MV-4-11 (cell line): ENCODE measurements around the gene IFT88.
A peak's percentile ranks its signal among the peaks of the same experiment; 100 is the strongest.
"Not testable (repeated sequence)": the region's sequence is repeated elsewhere in the genome, so short reads cannot be mapped to it uniquely, and the experiment has no call there.

Experiments
- DNase-seq: peaks from one replicate; lab custom pipeline; 2025; lab: John Stamatoyannopoulos, UW

IFT88 gene

DNA sequence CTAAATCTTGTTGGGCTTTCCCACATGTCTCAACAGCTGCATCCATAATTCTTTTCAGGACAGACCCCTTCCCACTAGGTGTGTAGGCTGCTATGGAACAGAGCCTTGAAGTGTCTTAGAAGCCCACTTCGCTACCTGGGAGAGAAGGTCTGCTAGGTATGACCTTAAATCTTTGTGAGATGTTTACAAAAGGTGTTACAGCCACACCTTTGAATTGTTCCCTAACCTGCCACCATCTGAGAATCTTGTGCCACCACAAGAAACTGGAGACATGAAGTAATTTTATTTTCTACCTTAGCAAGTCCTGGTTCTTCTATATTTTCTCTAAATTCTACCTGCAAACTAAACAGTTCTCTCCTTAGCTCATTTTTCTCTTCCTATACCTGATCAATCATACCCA is 69.1 kb downstream of the IFT88 start:
- no peak for DNase-seq

- DNase-seq, result no peak
Observed at GRCh38 chr13:20637811-20638210, 70.9 kb downstream of the IFT88 start.

DNA sequence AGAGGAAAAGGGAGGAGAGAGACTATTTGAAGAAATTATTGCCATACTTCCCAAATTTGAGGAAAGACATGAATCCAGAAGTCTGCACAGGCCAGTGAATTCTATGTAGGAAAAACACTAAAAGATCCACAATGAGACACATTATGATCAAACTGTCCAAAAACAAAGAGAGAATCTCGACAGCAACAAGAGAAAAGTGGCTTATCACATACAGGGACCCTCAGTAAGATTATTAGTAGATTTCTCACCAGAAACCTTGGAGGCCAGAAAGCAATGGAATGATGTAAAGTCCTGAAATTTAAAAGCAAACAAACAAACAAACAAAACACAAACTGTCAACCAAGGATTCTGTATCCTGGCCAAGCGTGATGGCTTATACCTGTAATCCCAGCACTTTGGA is 80.8 kb downstream of the IFT88 start:
- DNase-seq, result no peak

DNA sequence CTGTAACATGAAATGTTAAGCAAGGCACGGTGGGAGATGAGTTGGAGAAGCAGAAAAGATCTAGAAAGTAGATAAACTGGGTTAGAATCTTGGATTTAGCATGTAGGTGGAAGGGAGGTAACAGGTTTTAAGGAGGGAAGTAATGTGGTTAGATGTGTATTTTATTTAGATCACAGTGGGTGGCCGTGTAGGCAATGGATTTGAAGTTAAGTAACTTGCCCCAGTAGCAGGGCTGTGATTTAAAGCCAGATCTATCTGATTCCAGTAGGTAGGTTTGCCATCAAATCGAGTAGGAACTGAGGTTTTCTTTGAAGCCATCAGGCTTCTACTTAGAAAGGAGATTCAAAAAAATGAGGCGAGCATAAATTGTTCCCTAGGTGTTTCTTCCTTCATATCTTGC is 86.0 kb downstream of the IFT88 start:
- DNase-seq, result no peak

- no peak for DNase-seq
Observed at GRCh38 chr13:20654156-20654555, 87.2 kb downstream of the IFT88 start.

- DNase-seq, result no peak
Observed at GRCh38 chr13:20658451-20659040, 91.6 kb downstream of the IFT88 start.

DNA sequence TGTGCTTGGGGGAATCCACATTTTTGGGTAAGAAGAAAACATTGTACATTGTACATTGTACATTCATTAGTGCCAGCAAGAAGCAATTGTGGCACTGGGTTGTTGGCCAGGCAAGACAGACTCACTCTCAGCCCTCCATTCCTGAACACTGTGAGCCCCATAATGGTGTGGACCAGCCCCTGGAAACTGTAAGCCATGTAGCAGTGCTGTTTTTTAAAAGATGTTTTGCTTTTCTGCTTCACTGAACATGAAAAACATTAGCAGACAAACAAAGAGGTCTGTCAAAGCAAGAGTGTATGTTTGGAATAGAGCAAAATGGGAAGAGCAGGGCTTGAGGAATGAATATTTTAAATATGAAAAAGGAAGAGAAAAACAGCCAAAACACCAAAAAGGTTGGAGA is 97.4 kb downstream of the IFT88 start:
- DNase-seq, result no peak

DNA sequence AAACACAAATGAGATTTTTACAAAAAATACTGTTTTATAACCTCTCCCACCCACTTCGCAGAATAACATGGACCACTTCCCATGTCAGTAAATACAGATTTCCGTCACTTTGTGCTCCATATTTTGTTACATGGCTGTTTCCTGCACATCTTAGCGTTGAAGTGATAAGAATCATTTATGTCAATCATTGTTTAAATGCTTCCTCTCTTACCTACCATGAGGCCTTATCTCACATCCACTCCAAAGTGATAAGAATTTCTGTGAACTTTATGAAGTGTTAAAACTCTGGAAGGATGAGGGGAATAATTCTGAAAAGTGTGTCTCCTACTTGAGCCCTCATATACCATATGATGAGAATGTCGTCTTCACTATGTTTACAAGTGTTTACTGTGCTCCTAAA is 100.0 kb downstream of the IFT88 start:
- no peak for DNase-seq

GRCh38 chr13:20667857-20668437 is 101.0 kb downstream of the IFT88 start:
- DNase-seq, result no peak

DNA sequence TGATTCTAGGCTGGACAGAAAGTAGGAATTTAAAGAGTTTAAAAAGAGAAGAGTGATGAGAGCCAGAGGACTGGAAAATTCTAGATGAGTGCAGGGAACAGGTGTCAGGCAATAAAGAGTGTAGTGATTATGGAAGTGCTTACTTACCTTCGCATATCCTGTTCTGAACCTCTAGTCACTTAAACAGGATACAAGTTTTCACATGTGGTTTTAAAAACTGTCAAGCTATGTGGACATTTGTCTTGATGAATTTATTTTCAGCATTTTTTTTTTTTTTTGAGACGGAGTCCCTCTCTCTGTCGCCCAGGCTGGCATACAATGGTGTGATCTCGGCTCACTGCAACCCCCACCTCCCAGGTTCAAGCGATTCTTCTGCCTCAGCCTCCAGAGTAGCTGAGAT is 102.2 kb downstream of the IFT88 start:
- DNase-seq, result no peak

- DNase-seq, result no peak
Observed at GRCh38 chr13:20671789-20672188, 104.8 kb downstream of the IFT88 start.

GRCh38 chr13:20672772-20673171 is 105.8 kb downstream of the IFT88 start:
- peak; percentile 32 for DNase-seq

GRCh38 chr13:20673715-20674114 is 106.8 kb downstream of the IFT88 start:
- no peak for DNase-seq

GRCh38 chr13:20676213-20676612 is 109.3 kb downstream of the IFT88 start:
- no peak for DNase-seq

- not testable (repeated sequence) for DNase-seq
Observed at GRCh38 chr13:20678606-20679005, 111.6 kb downstream of the IFT88 start.

DNA sequence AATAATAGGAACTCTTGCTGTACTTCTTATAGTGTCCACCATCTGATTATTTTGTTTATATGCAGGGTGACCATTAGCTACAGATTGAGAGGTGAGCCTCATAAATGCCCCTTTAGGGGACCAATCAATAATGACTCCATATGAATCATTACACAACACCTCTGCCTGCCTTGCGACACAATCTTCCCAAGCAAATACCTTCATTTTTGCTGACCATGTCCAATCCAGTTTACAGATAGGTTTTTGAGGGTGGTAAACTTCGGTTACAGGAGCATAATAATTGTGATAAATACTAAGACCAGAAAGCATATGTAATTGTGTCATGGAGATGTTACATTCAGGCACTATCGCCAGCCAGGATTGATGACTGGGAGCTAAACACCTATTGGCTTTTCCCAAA is 112.9 kb downstream of the IFT88 start:
- no peak for DNase-seq

GRCh38 chr13:20680416-20681080 is 113.6 kb downstream of the IFT88 start:
- DNase-seq, result no peak

DNA sequence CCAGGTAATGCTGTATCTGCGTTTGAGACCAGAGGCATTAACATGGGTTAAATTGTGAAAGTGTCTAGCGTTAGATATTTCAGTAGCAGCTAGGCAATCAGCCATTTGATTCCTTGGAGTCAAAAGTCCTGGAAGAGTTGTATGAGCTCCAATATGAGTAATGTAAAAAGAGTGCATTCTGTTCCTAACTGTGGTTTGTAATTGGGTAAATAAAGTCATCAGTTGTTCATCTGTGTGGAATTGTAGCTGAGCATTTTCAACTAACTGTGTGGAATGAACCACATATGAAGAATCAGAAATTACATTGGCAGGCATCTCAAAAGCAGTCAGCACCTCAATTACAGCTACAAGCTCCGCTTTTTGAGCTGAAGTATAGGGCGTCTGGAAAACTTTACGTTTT is 114.5 kb downstream of the IFT88 start:
- not testable (repeated sequence) for DNase-seq

DNA sequence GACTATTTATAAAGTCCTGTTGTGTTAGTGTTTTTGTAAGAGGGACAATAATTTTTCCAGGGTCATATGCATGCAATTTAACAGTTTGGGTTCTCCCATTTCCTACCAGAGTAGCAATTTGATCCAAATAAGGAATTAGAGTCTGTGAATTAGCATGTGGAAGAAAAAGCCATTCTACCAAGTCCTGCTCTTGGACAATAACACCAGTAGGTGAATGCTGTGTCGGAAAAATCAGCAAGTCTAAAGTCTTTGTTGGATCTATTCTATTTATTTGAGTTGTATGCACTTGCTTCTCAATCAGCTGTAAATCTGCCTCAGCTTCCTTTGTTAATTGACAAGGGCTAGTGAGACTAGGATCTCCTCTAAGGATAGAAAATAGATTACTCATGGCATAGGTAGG is 115.1 kb downstream of the IFT88 start:
- DNase-seq, result no peak

GRCh38 chr13:20684041-20684440 is 117.1 kb downstream of the IFT88 start:
- no peak for DNase-seq

- DNase-seq, result peak; percentile 67
Observed at GRCh38 chr13:20684546-20684945, 117.6 kb downstream of the IFT88 start.

DNA sequence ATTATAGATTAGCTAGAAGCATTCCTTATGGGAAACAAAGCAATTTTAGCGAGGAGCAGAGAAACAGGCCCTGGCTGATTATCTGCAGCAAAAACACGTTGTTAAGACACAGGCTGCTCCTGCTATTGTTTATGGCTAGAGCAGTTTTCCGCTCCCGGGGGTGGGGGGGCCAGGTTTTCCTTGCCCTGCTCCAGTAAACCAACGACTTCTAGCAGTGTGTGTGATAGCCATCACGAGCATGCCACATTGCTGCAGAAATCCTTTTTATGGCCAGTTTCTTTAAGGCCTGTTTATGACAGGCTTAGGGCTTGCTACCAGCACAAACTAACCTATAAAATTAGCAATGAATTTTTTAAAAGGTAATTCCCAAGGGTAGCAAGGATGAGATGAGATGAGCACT is 118.1 kb downstream of the IFT88 start:
- no peak for DNase-seq

GRCh38 chr13:20686167-20686566 is 119.2 kb downstream of the IFT88 start:
- no peak for DNase-seq
